T-helper 1 cell (primary cell): Measurements from ENCODE around the gene LHX1.

ENCODE experiments used
- DNase-seq, 5 donors: peaks; one replicate each; pipeline ENCODE4 v3.0.0-alpha.2; 2012 to 2020

LHX1 gene

GRCh38 chr17:36939052-36939801, 2.0 kb downstream of the LHX1 start:
- DNase-seq = no peak

- no peak for DNase-seq
Measured at GRCh38 chr17:36939802-36940312, 2.6 kb downstream of the LHX1 start.

GRCh38 chr17:36940313-36941264, 3.3 kb downstream of the LHX1 start:
- DNase-seq = no peak

- no peak for DNase-seq
Measured at GRCh38 chr17:36941265-36942010, 4.2 kb downstream of the LHX1 start.

GRCh38 chr17:36942019-36942599, 4.8 kb downstream of the LHX1 start:
- DNase-seq = no peak

GRCh38 chr17:36942631-36943125, 5.4 kb downstream of the LHX1 start:
- no peak for DNase-seq

GRCh38 chr17:36943250-36944191, 6.2 kb downstream of the LHX1 start:
- no peak for DNase-seq

- DNase-seq = no peak
Measured at GRCh38 chr17:36944553-36944952, 7.3 kb downstream of the LHX1 start.

- DNase-seq = no peak
Measured at GRCh38 chr17:36945140-36945539, 7.9 kb downstream of the LHX1 start.

GRCh38 chr17:36945959-36946725, 8.9 kb downstream of the LHX1 start:
- DNase-seq = no peak

- no peak for DNase-seq
Measured at GRCh38 chr17:36946726-36947091, 9.4 kb downstream of the LHX1 start.

GRCh38 chr17:36947922-36948716, 10.8 kb downstream of the LHX1 start:
- no peak for DNase-seq

- DNase-seq = peak; percentile 91 to 98 (median 93)
Measured at GRCh38 chr17:36948717-36949460, 11.6 kb downstream of the LHX1 start, which contains the start of gene AATF. Gene AATF (plus strand): TSS chr17:36948954. CDS start chr17:36949126, 172 bp downstream.

- no peak for DNase-seq
Measured at GRCh38 chr17:36949461-36949927, 12.2 kb downstream of the LHX1 start.

GRCh38 chr17:36950027-36950426, 12.8 kb downstream of the LHX1 start:
- DNase-seq = no peak

- DNase-seq = no peak
Measured at GRCh38 chr17:36951084-36951789, 14.0 kb downstream of the LHX1 start.

- no peak for DNase-seq
Measured at GRCh38 chr17:36971508-36971907, 34.2 kb downstream of the LHX1 start.
